ENCODE measurements around the gene SPAG8.

The SPAG8 gene

DNA sequence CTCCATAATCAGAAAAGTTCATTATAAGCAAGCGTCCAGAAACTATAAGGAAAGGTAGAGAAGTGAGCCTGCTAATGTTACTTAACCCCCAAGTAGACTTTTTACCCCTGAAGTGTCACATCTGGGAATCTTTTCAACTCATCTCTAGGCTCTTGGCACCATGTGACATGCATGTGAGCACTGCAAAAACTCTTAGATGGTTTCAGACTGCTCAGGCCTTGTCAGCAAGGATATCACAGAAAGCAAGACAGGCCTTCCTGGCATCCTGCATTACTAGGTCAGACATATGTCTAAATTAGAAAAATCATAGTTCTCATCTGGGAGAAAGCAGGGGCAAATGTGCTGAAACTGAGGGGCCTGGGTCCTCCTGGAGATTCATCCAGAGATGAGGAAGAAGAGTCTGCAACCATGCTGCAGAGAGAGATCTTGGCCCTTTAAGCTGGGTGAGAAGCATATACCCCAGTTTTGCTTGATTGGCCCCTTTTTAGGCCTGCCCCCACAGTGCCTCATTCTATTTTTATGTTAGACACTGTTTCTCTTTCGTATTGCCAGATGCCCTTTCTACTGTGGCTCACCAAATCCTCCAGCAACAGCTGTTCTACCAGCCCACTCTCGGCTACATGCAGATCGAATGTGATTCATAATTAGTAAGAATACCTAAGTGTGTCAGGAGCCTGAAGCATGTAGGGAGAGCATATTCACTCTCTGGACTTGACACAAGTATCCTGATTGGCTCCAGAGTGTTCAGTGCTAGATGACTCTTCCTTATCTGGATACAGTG is 35.9 kb upstream of the SPAG8 start:
- Histone ChIP-seq H3K36me3 (ENCODE audit: control insufficient read depth, insufficient read depth, low read length) (peaks cover 6% of the 10 kb centered on the region; the same call in 1 of the 2 replicates), H3K27me3 (ENCODE audit: control insufficient read depth, insufficient read depth, low read length) (peaks cover 12% of the 10 kb centered on the region), H3K4me3 (ENCODE audit: low read depth, low read length) (no peak overlapping the region), H3K4me1 (ENCODE audit: control insufficient read depth, insufficient read depth, low read length) (peaks cover 32% of the 10 kb centered on the region), H3K27ac (ENCODE audit: low read depth, low read length) (no peak overlapping the region), H3K9ac (ENCODE audit: low read length) (no peak overlapping the region), H3K9me3 (ENCODE audit: control insufficient read depth, insufficient read depth, low read depth, low read length) (no peaks in the 10 kb centered on the region)

DNA sequence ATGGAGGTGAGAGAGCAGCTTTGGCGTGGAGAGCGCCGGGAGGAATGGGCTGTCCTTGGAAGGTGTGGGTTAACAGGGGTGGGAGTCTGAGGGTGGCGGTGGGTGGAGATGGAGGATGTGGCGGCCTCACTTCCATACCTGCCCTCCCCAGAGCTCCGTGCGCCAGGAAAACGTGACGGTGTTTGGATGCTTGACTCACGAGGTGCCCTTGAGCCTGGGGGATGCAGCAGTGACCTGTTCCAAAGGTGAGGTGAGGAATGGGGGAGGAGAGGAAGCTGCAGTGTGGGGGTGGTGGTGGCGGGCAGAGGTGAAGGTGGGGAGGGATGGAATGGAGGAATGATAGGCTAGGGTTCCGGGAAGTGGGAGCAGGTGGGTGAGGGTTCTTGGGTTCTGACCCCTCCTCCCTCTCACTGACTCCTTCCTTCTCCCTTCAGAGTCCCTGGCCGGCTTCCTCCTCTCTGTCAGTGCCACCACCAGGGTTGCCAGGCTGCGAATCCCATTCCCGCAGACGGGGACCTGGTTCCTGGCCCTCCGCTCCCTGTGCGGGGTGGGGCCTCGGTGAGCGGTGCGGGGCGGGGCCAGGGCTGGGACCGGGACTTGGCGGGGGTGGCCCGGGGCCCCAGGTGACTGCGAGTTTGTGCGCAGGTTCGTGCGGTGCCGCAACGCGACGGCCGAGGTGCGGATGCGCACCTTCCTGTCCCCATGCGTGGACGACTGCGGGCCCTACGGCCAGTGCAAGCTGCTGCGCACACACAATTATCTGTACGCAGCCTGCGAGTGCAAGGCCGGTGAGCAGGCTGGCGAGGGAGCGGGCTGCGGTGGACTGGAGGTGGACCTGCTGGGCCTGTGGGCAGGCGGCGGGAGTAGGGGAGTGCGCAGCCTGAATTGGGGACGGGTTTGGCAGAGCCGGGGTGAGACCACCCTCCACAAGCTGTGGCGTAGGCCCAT is 34.0 kb upstream of the SPAG8 start:
- H3K9ac ChIP-seq (ENCODE audit: low read length): no peak overlapping the region
- H3K9me3 ChIP-seq (ENCODE audit: control insufficient read depth, insufficient read depth, low read depth, low read length): no peaks in the 10 kb centered on the region
- H3K27ac ChIP-seq (ENCODE audit: low read depth, low read length): no peak overlapping the region
- peak overlapping the region; percentile 48 for H3K4me3 ChIP-seq (ENCODE audit: low read depth, low read length)
- H3K27me3 ChIP-seq (ENCODE audit: control insufficient read depth, insufficient read depth, low read length): peaks cover 9% of the 10 kb centered on the region
- H3K4me1 ChIP-seq (ENCODE audit: control insufficient read depth, insufficient read depth, low read length): peaks cover 37% of the 10 kb centered on the region
- H3K36me3 ChIP-seq (ENCODE audit: control insufficient read depth, insufficient read depth, low read length): peaks cover 6% of the 10 kb centered on the region; the same call in 1 of the 2 replicates

DNA sequence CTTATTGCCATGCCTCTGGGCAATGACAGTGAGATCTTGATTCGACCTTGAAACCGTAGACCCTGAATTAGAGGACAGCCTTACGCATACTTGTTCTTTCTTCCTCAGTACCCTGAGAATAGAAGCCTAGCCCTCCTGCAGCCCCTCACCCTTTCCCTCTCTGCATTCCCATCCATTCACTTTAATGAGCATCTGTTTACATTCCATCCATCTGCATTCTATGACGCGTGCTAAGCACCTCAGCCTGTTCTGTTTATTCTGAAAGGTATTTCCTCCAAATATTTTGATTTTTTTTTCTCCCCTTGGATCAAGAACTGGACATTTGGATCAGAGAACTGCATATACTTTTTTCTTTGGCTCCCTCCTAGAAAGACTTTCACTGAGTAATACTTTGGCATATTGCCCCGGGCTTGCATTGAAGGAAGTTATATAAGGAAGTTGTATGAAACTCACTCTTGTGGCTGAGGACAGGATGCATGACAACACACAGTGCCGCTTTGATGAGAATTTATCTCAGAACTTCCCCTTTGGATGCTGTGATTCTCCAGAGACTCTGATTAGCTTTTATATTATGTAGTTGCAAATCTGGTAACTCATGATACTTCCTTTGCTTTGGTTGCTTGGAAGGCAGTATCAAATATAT is 32.7 kb upstream of the SPAG8 start:
- H3K27ac ChIP-seq (ENCODE audit: low read depth, low read length): no peak overlapping the region
- H3K9me3 ChIP-seq (ENCODE audit: control insufficient read depth, insufficient read depth, low read depth, low read length): no peaks in the 10 kb centered on the region
- peaks cover 45% of the 10 kb centered on the region for H3K4me1 ChIP-seq (ENCODE audit: control insufficient read depth, insufficient read depth, low read length)
- H3K4me3 ChIP-seq (ENCODE audit: low read depth, low read length): peak overlapping the region; percentile 18; the same call in 1 of the 2 replicates
- peaks cover 6% of the 10 kb centered on the region; the same call in 1 of the 2 replicates for H3K36me3 ChIP-seq (ENCODE audit: control insufficient read depth, insufficient read depth, low read length)
- peaks cover 9% of the 10 kb centered on the region for H3K27me3 ChIP-seq (ENCODE audit: control insufficient read depth, insufficient read depth, low read length)
- H3K9ac ChIP-seq (ENCODE audit: low read length): no peak overlapping the region

DNA sequence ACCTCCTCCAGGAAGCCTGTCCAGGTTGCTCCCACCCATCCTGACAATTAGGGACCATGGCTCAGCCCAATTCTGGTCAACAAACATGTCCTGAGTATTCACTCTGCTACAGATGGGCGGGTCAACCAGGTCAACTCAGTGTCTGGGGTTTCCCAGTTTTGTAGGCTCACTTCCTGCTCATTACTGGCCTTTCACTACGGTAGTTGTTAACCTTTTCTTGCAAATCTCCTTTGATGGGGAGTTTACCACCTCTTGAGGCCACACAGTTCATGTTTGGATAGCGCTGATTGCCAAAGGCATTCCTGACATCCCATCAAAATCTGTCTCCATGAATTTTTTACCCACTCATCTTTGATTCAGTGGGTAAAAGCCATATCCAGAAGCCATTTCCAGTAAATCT is 30.7 kb upstream of the SPAG8 start:
- no peak overlapping the region for H3K4me3 ChIP-seq (ENCODE audit: low read depth, low read length)
- no peak overlapping the region for H3K27ac ChIP-seq (ENCODE audit: low read depth, low read length)
- H3K9me3 ChIP-seq (ENCODE audit: control insufficient read depth, insufficient read depth, low read depth, low read length): no peaks in the 10 kb centered on the region
- peaks cover 9% of the 10 kb centered on the region for H3K27me3 ChIP-seq (ENCODE audit: control insufficient read depth, insufficient read depth, low read length)
- no peak overlapping the region for H3K9ac ChIP-seq (ENCODE audit: low read length)
- H3K36me3 ChIP-seq (ENCODE audit: control insufficient read depth, insufficient read depth, low read length): peaks cover 6% of the 10 kb centered on the region; the same call in 1 of the 2 replicates
- H3K4me1 ChIP-seq (ENCODE audit: control insufficient read depth, insufficient read depth, low read length): peaks cover 45% of the 10 kb centered on the region

GRCh38 chr9:35842020-35842745 is 30.1 kb upstream of the SPAG8 start:
- peaks cover 45% of the 10 kb centered on the region for H3K4me1 ChIP-seq (ENCODE audit: control insufficient read depth, insufficient read depth, low read length)
- no peaks in the 10 kb centered on the region for H3K9me3 ChIP-seq (ENCODE audit: control insufficient read depth, insufficient read depth, low read depth, low read length)
- H3K36me3 ChIP-seq (ENCODE audit: control insufficient read depth, insufficient read depth, low read length): peaks cover 5% of the 10 kb centered on the region; the same call in 1 of the 2 replicates
- no peak overlapping the region for H3K27ac ChIP-seq (ENCODE audit: low read depth, low read length)
- H3K9ac ChIP-seq (ENCODE audit: low read length): no peak overlapping the region
- peaks cover 7% of the 10 kb centered on the region for H3K27me3 ChIP-seq (ENCODE audit: control insufficient read depth, insufficient read depth, low read length)
- no peak overlapping the region for H3K4me3 ChIP-seq (ENCODE audit: low read depth, low read length)

GRCh38 chr9:35841645-35841900 is 29.5 kb upstream of the SPAG8 start:
- no peaks in the 10 kb centered on the region for H3K9me3 ChIP-seq (ENCODE audit: control insufficient read depth, insufficient read depth, low read depth, low read length)
- H3K4me1 ChIP-seq (ENCODE audit: control insufficient read depth, insufficient read depth, low read length): peaks cover 42% of the 10 kb centered on the region
- no peak overlapping the region for H3K27ac ChIP-seq (ENCODE audit: low read depth, low read length)
- peaks cover under 1% of the 10 kb centered on the region for H3K27me3 ChIP-seq (ENCODE audit: control insufficient read depth, insufficient read depth, low read length)
- H3K9ac ChIP-seq (ENCODE audit: low read length): no peak overlapping the region
- no peaks in the 10 kb centered on the region for H3K36me3 ChIP-seq (ENCODE audit: control insufficient read depth, insufficient read depth, low read length)
- no peak overlapping the region for H3K4me3 ChIP-seq (ENCODE audit: low read depth, low read length)

- Histone ChIP-seq H3K27ac (ENCODE audit: low read depth, low read length) (no peak overlapping the region), H3K4me3 (ENCODE audit: low read depth, low read length) (no peak overlapping the region), H3K9ac (ENCODE audit: low read length) (no peak overlapping the region), H3K4me1 (ENCODE audit: control insufficient read depth, insufficient read depth, low read length) (peaks cover 40% of the 10 kb centered on the region), H3K36me3 (ENCODE audit: control insufficient read depth, insufficient read depth, low read length) (no peaks in the 10 kb centered on the region), H3K9me3 (ENCODE audit: control insufficient read depth, insufficient read depth, low read depth, low read length) (no peaks in the 10 kb centered on the region), H3K27me3 (ENCODE audit: control insufficient read depth, insufficient read depth, low read length) (no peaks in the 10 kb centered on the region; the same call in none of the 2 replicates)
These were observed 29.0 kb upstream of the SPAG8 start for GRCh38 chr9:35840881-35841644.

DNA sequence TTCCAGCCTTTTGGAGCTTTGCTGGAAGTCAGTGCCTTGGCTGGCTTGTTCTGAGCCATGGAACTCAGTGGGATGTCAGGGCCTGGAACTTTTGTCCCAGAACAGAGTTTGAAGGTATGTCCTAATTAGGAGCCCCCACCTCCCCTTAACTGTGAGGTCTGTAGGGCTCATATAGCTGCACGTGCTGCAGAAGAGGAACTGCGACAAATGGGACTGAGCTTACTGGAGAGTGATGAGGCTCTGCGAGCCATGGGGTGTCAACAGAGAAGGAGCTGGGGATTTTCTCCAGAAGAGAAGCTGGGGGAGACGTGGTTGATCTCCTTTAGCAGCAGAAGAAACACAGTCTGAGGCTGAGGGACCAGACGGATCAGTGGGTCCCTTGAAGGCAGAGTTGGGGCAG is 27.9 kb upstream of the SPAG8 start:
- Histone ChIP-seq H3K27ac (ENCODE audit: low read depth, low read length) (no peak overlapping the region), H3K36me3 (ENCODE audit: control insufficient read depth, insufficient read depth, low read length) (no peaks in the 10 kb centered on the region), H3K4me3 (ENCODE audit: low read depth, low read length) (no peak overlapping the region), H3K9ac (ENCODE audit: low read length) (no peak overlapping the region), H3K9me3 (ENCODE audit: control insufficient read depth, insufficient read depth, low read depth, low read length) (no peaks in the 10 kb centered on the region), H3K4me1 (ENCODE audit: control insufficient read depth, insufficient read depth, low read length) (peaks cover 29% of the 10 kb centered on the region), H3K27me3 (ENCODE audit: control insufficient read depth, insufficient read depth, low read length) (no peaks in the 10 kb centered on the region; the same call in 1 of the 2 replicates)

DNA sequence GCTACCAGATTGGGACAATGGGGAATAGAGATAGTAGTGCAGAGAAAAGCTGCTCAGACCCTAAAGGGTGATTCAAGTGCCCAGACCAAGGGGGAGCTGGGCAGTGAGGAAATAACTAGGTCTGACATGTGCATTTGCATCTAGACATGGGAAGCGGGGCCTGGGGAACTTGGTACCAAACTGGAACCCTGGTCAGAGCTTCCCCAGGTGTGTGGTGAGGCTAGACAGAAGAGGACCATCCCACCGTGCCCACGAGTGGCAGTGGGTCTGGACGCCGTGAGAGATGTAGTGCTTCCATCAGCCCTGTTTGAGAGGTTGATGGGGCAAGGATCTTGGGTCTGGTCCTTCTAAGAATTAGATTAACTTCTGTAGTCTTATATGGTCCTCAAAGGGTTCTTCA is 24.5 kb upstream of the SPAG8 start:
- Histone ChIP-seq H3K36me3 (ENCODE audit: control insufficient read depth, insufficient read depth, low read length) (no peaks in the 10 kb centered on the region), H3K4me3 (ENCODE audit: low read depth, low read length) (no peak overlapping the region), H3K27ac (ENCODE audit: low read depth, low read length) (no peak overlapping the region), H3K4me1 (ENCODE audit: control insufficient read depth, insufficient read depth, low read length) (peaks cover 8% of the 10 kb centered on the region), H3K9me3 (ENCODE audit: control insufficient read depth, insufficient read depth, low read depth, low read length) (no peaks in the 10 kb centered on the region), H3K27me3 (ENCODE audit: control insufficient read depth, insufficient read depth, low read length) (no peaks in the 10 kb centered on the region; the same call in 1 of the 2 replicates), H3K9ac (ENCODE audit: low read length) (no peak overlapping the region)

- Histone ChIP-seq H3K9ac (ENCODE audit: low read length) (no peak overlapping the region), H3K36me3 (ENCODE audit: control insufficient read depth, insufficient read depth, low read length) (no peaks in the 10 kb centered on the region), H3K9me3 (ENCODE audit: control insufficient read depth, insufficient read depth, low read depth, low read length) (no peaks in the 10 kb centered on the region), H3K4me3 (ENCODE audit: low read depth, low read length) (no peak overlapping the region), H3K4me1 (ENCODE audit: control insufficient read depth, insufficient read depth, low read length) (peaks cover 6% of the 10 kb centered on the region), H3K27ac (ENCODE audit: low read depth, low read length) (no peak overlapping the region), H3K27me3 (ENCODE audit: control insufficient read depth, insufficient read depth, low read length) (no peaks in the 10 kb centered on the region; the same call in 1 of the 2 replicates)
These were observed 23.7 kb upstream of the SPAG8 start for GRCh38 chr9:35835766-35836165.

Data from HUES6 (cell line).